HL-60/S4 treated with retinoic acid at 250 ng/mL for 4 days and 3 days (cell line): Measurements from ENCODE around the gene MBD3L2B.

Experiments
- in situ Hi-C: fragments of 300-500 bp; cut with MboI; formaldehyde crosslinking; loops from 2 replicates; pipeline ENCODE4 v1.7.0; 2022; ENCODE audit warnings: low sequenced_read_pairs

The MBD3L2B gene

GRCh38 chr19:7013678-7014077 is 7.6 kb downstream of the MBD3L2B start:
- in situ Hi-C loops, result no loop called here

GRCh38 chr19:7010722-7011593 is 10.3 kb downstream of the MBD3L2B start:
- in situ Hi-C loops, result no loop called here

- in situ Hi-C loops, result loop anchor here (10.0 kb wide), 1 partner anchor 77 kb away; no protein-coding TSS in a partner anchor
Observed at GRCh38 chr19:7007859-7008258, 13.4 kb downstream of the MBD3L2B start.

- in situ Hi-C loops, result loop anchor here (10.0 kb wide), 1 partner anchor 79 kb away; no protein-coding TSS in a partner anchor
Observed at GRCh38 chr19:7006135-7006704, 15.0 kb downstream of the MBD3L2B start.

GRCh38 chr19:7004313-7004931 is 16.8 kb downstream of the MBD3L2B start:
- in situ Hi-C loops, result loop anchor here (10.0 kb wide), 1 partner anchor 80 kb away; no protein-coding TSS in a partner anchor

- in situ Hi-C loops, result loop anchor here (10.0 kb wide), 1 partner anchor 84 kb away; no protein-coding TSS in a partner anchor
Observed at GRCh38 chr19:7000816-7001215, 20.4 kb downstream of the MBD3L2B start.

- in situ Hi-C loops, result loop anchor here (10.0 kb wide), 1 partner anchor 84 kb away; no protein-coding TSS in a partner anchor
Observed at GRCh38 chr19:7000333-7000732, 20.9 kb downstream of the MBD3L2B start.

GRCh38 chr19:6999933-7000332 is 21.3 kb downstream of the MBD3L2B start:
- in situ Hi-C loops, result loop anchor here (10.0 kb wide), 1 partner anchor 85 kb away; no protein-coding TSS in a partner anchor

- in situ Hi-C loops, result no loop called here
Observed at GRCh38 chr19:6997679-6998445, 23.4 kb downstream of the MBD3L2B start.

GRCh38 chr19:6996810-6997209 is 24.4 kb downstream of the MBD3L2B start:
- in situ Hi-C loops, result no loop called here

- in situ Hi-C loops, result no loop called here
Observed at GRCh38 chr19:6995054-6995453, 26.2 kb downstream of the MBD3L2B start.

GRCh38 chr19:6988257-6988656 is 33.0 kb downstream of the MBD3L2B start:
- in situ Hi-C loops, result no loop called here

GRCh38 chr19:6987850-6988249 is 33.4 kb downstream of the MBD3L2B start:
- in situ Hi-C loops, result no loop called here

GRCh38 chr19:6983448-6983847 is 37.8 kb downstream of the MBD3L2B start:
- in situ Hi-C loops, result no loop called here

- in situ Hi-C loops, result no loop called here
Observed at GRCh38 chr19:6979399-6979798, 41.8 kb downstream of the MBD3L2B start.

GRCh38 chr19:6976197-6976596 is 45.0 kb downstream of the MBD3L2B start:
- in situ Hi-C loops, result no loop called here

- in situ Hi-C loops, result no loop called here
Observed at GRCh38 chr19:6971366-6971765, 49.9 kb downstream of the MBD3L2B start.

GRCh38 chr19:6970443-6970842 is 50.8 kb downstream of the MBD3L2B start:
- in situ Hi-C loops, result no loop called here

GRCh38 chr19:6970021-6970420 is 51.2 kb downstream of the MBD3L2B start:
- in situ Hi-C loops, result no loop called here

GRCh38 chr19:6969490-6969889 is 51.7 kb downstream of the MBD3L2B start:
- in situ Hi-C loops, result no loop called here
